ENCODE results near the gene MAPK8IP3.

Gene MAPK8IP3

GRCh38 chr16:1781758-1782407 lies 75.9 kb downstream of the MAPK8IP3 start:
- no peaks in the 10 kb centered on the region for H3K9me3 ChIP-seq (replicated peaks; ENCODE audit: low read length)
- no peaks in the 10 kb centered on the region for H3K27me3 ChIP-seq (ENCODE audit: control insufficient read depth, insufficient read depth, low read length)
- peak overlapping the region; percentile 74 for H3K4me3 ChIP-seq (ENCODE audit: low read length)
- H3K4me2 ChIP-seq (ENCODE audit: low read length): peak overlapping the region; percentile 96
- H3K4me1 ChIP-seq (ENCODE audit: control insufficient read depth, insufficient read depth, low read length): peaks cover 9% of the 10 kb centered on the region
- H3K9ac ChIP-seq (ENCODE audit: low read depth, low read length): peak overlapping the region; percentile 82
- H3K36me3 ChIP-seq (ENCODE audit: insufficient read depth, low read length): peaks cover 24% of the 10 kb centered on the region

GRCh38 chr16:1782408-1783264 lies 76.6 kb downstream of the MAPK8IP3 start, which contains the start of the genes NUBP2 and SPSB3:
Gene NUBP2, plus strand, starts transcription at chr16:1782960. Its CDS starts 61 bp downstream, at chr16:1783021.
Gene SPSB3, minus strand, starts transcription at chr16:1782571. Its CDS starts 1,088 bp downstream, at chr16:1781483.
- peaks cover 9% of the 10 kb centered on the region for H3K4me1 ChIP-seq (ENCODE audit: control insufficient read depth, insufficient read depth, low read length)
- H3K9me3 ChIP-seq (replicated peaks; ENCODE audit: low read length): no peaks in the 10 kb centered on the region
- H3K27me3 ChIP-seq (ENCODE audit: control insufficient read depth, insufficient read depth, low read length): no peaks in the 10 kb centered on the region
- peak within 1 kb of the TSS; percentile 87 for H3K4me3 ChIP-seq (ENCODE audit: low read length)
- H3K4me2 ChIP-seq (ENCODE audit: low read length): peak within 1 kb of the TSS; percentile 99
- peak within 1 kb of the TSS; percentile 89 for H3K9ac ChIP-seq (ENCODE audit: low read depth, low read length)
- peaks cover 18% of the 10 kb centered on the region for H3K36me3 ChIP-seq (ENCODE audit: insufficient read depth, low read length)

GRCh38 chr16:1784977-1785845 lies 79.2 kb downstream of the MAPK8IP3 start:
- H3K9me3 ChIP-seq (replicated peaks; ENCODE audit: low read length): no peaks in the 10 kb centered on the region

GRCh38 chr16:1785846-1786170 lies 79.8 kb downstream of the MAPK8IP3 start:
- H3K9me3 ChIP-seq (replicated peaks; ENCODE audit: low read length): no peaks in the 10 kb centered on the region
- H3K9ac ChIP-seq (ENCODE audit: low read depth, low read length): no peak overlapping the region
- H3K27me3 ChIP-seq (ENCODE audit: control insufficient read depth, insufficient read depth, low read length): no peaks in the 10 kb centered on the region
- no peak overlapping the region for H3K4me3 ChIP-seq (ENCODE audit: low read length)
- peaks cover 14% of the 10 kb centered on the region for H3K36me3 ChIP-seq (ENCODE audit: insufficient read depth, low read length)
- no peak overlapping the region for H3K4me2 ChIP-seq (ENCODE audit: low read length)
- peaks cover 9% of the 10 kb centered on the region for H3K4me1 ChIP-seq (ENCODE audit: control insufficient read depth, insufficient read depth, low read length)

More at GRCh38 chr16:1784977-1785845, 79.2 kb downstream of the MAPK8IP3 start:
- Histone ChIP-seq H3K4me1 (ENCODE audit: control insufficient read depth, insufficient read depth, low read length) (peaks cover 9% of the 10 kb centered on the region), H3K4me3 (ENCODE audit: low read length) (no peak overlapping the region), H3K36me3 (ENCODE audit: insufficient read depth, low read length) (peaks cover 15% of the 10 kb centered on the region), H3K4me2 (ENCODE audit: low read length) (no peak overlapping the region), H3K27me3 (ENCODE audit: control insufficient read depth, insufficient read depth, low read length) (no peaks in the 10 kb centered on the region), H3K9ac (ENCODE audit: low read depth, low read length) (no peak overlapping the region)

GRCh38 chr16:1786242-1787055 lies 80.5 kb downstream of the MAPK8IP3 start:
- H3K4me1 ChIP-seq (ENCODE audit: control insufficient read depth, insufficient read depth, low read length): peaks cover 3% of the 10 kb centered on the region
- peaks cover 14% of the 10 kb centered on the region for H3K36me3 ChIP-seq (ENCODE audit: insufficient read depth, low read length)
- H3K4me3 ChIP-seq (ENCODE audit: low read length): no peak overlapping the region

GRCh38 chr16:1787056-1787321 lies 81.0 kb downstream of the MAPK8IP3 start:
- H3K9ac ChIP-seq (ENCODE audit: low read depth, low read length): no peak overlapping the region
- H3K27me3 ChIP-seq (ENCODE audit: control insufficient read depth, insufficient read depth, low read length): no peaks in the 10 kb centered on the region
- peaks cover 14% of the 10 kb centered on the region for H3K36me3 ChIP-seq (ENCODE audit: insufficient read depth, low read length)
- H3K4me3 ChIP-seq (ENCODE audit: low read length): no peak overlapping the region
- H3K4me1 ChIP-seq (ENCODE audit: control insufficient read depth, insufficient read depth, low read length): no peaks in the 10 kb centered on the region
- no peak overlapping the region for H3K4me2 ChIP-seq (ENCODE audit: low read length)
- H3K9me3 ChIP-seq (replicated peaks; ENCODE audit: low read length): no peaks in the 10 kb centered on the region

More at GRCh38 chr16:1786242-1787055, 80.5 kb downstream of the MAPK8IP3 start:
- no peaks in the 10 kb centered on the region for H3K9me3 ChIP-seq (replicated peaks; ENCODE audit: low read length)
- no peak overlapping the region for H3K9ac ChIP-seq (ENCODE audit: low read depth, low read length)
- H3K4me2 ChIP-seq (ENCODE audit: low read length): no peak overlapping the region
- H3K27me3 ChIP-seq (ENCODE audit: control insufficient read depth, insufficient read depth, low read length): no peaks in the 10 kb centered on the region

GRCh38 chr16:1787322-1788094 lies 81.5 kb downstream of the MAPK8IP3 start:
- Histone ChIP-seq H3K4me3 (ENCODE audit: low read length) (no peak overlapping the region), H3K9me3 (replicated peaks; ENCODE audit: low read length) (no peaks in the 10 kb centered on the region), H3K27me3 (ENCODE audit: control insufficient read depth, insufficient read depth, low read length) (no peaks in the 10 kb centered on the region), H3K9ac (ENCODE audit: low read depth, low read length) (no peak overlapping the region), H3K4me1 (ENCODE audit: control insufficient read depth, insufficient read depth, low read length) (no peaks in the 10 kb centered on the region), H3K36me3 (ENCODE audit: insufficient read depth, low read length) (peaks cover 14% of the 10 kb centered on the region), H3K4me2 (ENCODE audit: low read length) (no peak overlapping the region)

- Histone ChIP-seq H3K9ac (ENCODE audit: low read depth, low read length) (no peak overlapping the region), H3K4me3 (ENCODE audit: low read length) (no peak overlapping the region), H3K36me3 (ENCODE audit: insufficient read depth, low read length) (peaks cover 14% of the 10 kb centered on the region)
Observed at GRCh38 chr16:1788095-1788707, 82.2 kb downstream of the MAPK8IP3 start.

GRCh38 chr16:1788708-1789100 lies 82.7 kb downstream of the MAPK8IP3 start:
- Histone ChIP-seq H3K27me3 (ENCODE audit: control insufficient read depth, insufficient read depth, low read length) (no peaks in the 10 kb centered on the region), H3K9ac (ENCODE audit: low read depth, low read length) (no peak overlapping the region), H3K4me1 (ENCODE audit: control insufficient read depth, insufficient read depth, low read length) (no peaks in the 10 kb centered on the region), H3K36me3 (ENCODE audit: insufficient read depth, low read length) (peaks cover 14% of the 10 kb centered on the region), H3K9me3 (replicated peaks; ENCODE audit: low read length) (no peaks in the 10 kb centered on the region), H3K4me3 (ENCODE audit: low read length) (no peak overlapping the region), H3K4me2 (ENCODE audit: low read length) (no peak overlapping the region)

More at GRCh38 chr16:1788095-1788707, 82.2 kb downstream of the MAPK8IP3 start:
- H3K27me3 ChIP-seq (ENCODE audit: control insufficient read depth, insufficient read depth, low read length): no peaks in the 10 kb centered on the region
- no peak overlapping the region for H3K4me2 ChIP-seq (ENCODE audit: low read length)
- H3K4me1 ChIP-seq (ENCODE audit: control insufficient read depth, insufficient read depth, low read length): no peaks in the 10 kb centered on the region
- H3K9me3 ChIP-seq (replicated peaks; ENCODE audit: low read length): no peaks in the 10 kb centered on the region

- Histone ChIP-seq H3K4me1 (ENCODE audit: control insufficient read depth, insufficient read depth, low read length) (no peaks in the 10 kb centered on the region), H3K27me3 (ENCODE audit: control insufficient read depth, insufficient read depth, low read length) (no peaks in the 10 kb centered on the region), H3K4me3 (ENCODE audit: low read length) (no peak overlapping the region), H3K9ac (ENCODE audit: low read depth, low read length) (no peak overlapping the region), H3K36me3 (ENCODE audit: insufficient read depth, low read length) (peaks cover 14% of the 10 kb centered on the region), H3K9me3 (replicated peaks; ENCODE audit: low read length) (no peaks in the 10 kb centered on the region), H3K4me2 (ENCODE audit: low read length) (no peak overlapping the region)
Observed at GRCh38 chr16:1789643-1790045, 83.6 kb downstream of the MAPK8IP3 start.

Data from skeletal muscle satellite cell (primary cell).